SW 1271 (cell line): ENCODE measurements around the gene WASF1.
A peak's percentile ranks its signal among the peaks of the same experiment; 100 is the strongest.
"Not testable (repeated sequence)": the region's sequence is repeated elsewhere in the genome, so short reads cannot be mapped to it uniquely, and the experiment has no call there.

Experiments
- DNase-seq, 2 experiments: peaks; one replicate each; lab custom pipeline; 2025; lab: John Stamatoyannopoulos, UW

WASF1 gene

DNA sequence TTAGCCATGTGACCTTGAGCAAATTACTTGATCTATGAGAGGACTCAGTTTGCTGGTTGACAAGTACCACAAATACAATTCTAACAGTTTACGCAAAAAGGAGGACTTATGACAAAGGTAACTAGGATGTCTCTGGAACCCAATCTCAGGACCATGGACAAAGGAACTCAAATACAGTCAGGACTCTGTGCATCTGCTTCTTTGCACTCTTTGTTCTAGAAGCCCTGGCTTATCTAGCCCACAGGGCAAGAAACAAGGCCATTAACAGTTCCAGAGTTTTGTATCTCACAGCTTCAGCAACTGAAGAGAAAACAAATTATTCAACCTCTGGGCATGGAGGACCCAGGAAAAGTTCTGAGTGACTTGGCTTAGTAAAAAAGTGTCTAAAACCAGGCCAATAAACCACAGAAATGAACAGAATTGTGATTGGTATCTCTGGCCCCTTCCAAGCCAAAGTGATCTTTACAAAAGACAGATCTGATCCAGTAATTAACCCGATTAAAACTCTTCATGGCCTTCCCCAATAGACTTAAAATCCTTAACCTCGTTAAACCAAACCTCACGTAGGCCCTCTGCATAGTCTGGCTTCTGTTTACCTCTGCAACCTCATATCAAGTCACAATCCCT, 5.9 kb downstream of the WASF1 start:
- no peak for DNase-seq

DNA sequence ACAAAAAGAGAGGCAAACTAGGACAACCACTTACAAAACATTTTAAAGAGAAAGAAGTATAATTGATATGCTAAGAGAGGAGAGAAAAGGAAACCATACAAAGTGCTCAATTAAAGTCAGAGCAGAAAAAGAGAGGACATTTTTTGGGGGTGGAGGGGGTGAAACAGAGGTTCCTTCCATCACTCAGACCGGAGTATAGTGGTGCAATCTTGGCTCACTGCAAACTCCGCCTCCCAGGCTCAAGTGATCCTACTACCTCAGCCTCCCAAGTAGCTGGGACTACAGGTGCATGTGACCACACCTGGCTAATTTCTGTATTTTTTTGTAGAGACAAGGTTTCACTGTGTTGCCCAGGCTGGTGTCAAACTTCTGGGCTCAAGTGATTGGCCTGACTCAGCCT, 9.4 kb downstream of the WASF1 start:
- DNase-seq = no peak

- DNase-seq = no peak
Observed at GRCh38 chr6:110158479-110158878, 21.0 kb downstream of the WASF1 start.

GRCh38 chr6:110147870-110148269, 31.6 kb downstream of the WASF1 start:
- no peak for DNase-seq

GRCh38 chr6:110140650-110141049, 38.8 kb downstream of the WASF1 start:
- peak; percentile 9 to 10 for DNase-seq

DNA sequence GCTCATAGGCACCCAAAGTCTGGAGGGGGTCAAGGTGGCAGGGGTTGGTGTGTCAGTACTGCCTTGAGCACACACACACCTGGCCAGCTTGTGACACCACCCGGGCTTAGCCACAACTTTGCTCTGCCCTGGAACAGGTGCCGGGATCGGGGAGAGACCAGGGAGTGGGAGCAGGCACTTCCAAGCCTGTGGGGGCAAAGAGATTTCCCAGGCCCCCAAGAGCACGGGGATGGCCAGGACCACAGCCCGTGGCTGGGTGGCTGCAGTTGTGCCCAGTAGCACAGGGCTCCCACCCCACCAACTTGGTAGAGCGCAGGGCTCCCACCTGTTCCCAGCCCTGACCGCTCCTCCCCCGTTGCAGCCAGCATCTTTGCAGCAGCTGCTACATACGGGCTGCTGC, 40.4 kb downstream of the WASF1 start:
- DNase-seq = no peak

DNA sequence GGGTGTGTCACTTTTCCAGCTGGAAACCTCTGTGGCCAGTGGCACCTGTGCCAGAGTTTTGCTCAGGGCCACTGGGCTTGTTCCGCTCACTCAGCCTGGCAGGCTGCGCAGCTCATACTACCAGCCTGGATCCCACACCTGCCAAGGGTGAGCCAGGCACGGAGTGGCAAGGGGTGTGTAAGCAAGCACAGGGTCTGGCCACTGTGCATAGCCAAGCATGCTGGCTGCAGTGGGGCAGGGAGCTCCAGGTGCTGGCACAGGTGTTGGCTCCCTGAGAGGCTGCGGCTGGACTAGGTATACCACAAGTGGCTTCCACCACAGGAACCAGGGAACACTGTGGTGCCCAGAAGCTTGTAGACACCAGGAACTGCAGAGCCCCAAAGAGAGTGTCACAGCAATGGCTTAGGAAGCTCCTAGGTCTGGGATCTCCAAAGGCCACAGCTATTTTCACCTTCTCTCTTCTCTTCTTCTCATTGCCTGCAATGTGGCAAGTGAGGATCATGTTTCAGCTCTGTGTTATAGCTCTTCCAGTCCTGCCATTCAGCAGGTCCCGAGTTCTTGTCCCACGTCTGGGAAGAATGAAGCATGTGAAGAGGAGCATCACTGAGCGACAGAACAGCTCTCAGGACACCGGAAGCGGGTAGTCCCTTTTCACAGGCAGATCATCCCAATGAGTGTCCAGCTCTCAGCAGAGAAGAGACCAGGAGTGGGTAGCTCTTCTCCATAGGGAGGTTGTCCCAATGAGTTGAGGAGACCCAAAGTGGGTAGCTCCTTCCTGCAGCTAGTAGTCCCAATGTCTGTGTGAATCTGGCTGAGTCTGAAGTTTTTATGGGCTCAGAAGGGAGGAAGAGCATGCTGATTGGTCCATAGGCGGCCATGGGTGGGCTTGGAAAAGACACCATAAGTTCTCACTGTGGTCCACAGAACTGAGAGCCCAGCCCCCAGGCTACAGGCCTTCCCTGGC, 41.3 kb downstream of the WASF1 start:
- DNase-seq = no peak

DNA sequence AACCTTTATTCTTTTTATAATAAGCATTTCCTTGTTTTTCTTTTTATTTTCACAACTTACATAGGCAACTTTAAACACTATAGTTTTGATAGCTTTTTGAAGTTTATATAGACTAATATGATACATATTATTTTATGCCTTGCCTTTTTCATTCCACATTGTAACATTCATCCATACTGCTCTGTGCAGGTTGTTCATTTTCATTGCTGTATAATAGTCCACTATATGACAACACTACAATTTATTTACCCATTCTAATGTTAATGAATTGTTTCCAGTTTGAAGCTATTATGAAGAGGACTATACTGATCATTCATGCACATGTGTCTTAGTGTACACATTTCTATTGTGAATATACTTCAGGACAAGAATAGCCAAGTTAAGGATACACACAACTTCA, 49.1 kb downstream of the WASF1 start:
- no peak for DNase-seq

- DNase-seq = no peak
Observed at GRCh38 chr6:110128418-110128817, 51.1 kb downstream of the WASF1 start.

DNA sequence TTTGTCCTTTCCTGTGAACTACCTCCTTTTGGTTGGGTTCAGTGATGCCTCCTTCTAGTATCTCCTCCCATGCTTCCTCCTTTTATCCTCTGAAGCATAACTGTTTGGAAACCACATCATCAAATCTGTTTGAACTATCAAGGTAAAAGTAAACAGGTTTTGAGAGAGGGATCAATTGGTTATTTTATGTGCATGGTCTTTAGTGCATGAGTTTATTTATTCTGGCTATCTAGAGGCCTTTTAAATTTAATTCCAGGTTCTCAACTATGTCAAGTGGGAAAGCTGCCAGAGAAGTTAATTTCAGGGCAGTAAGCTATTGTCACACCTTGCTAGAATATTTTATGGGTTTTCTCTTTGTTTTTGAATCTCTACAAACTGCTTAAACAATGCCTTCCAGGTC, 54.1 kb downstream of the WASF1 start:
- no peak for DNase-seq

- DNase-seq = not testable (repeated sequence)
Observed at GRCh38 chr6:110121655-110122054, 57.8 kb downstream of the WASF1 start.

DNA sequence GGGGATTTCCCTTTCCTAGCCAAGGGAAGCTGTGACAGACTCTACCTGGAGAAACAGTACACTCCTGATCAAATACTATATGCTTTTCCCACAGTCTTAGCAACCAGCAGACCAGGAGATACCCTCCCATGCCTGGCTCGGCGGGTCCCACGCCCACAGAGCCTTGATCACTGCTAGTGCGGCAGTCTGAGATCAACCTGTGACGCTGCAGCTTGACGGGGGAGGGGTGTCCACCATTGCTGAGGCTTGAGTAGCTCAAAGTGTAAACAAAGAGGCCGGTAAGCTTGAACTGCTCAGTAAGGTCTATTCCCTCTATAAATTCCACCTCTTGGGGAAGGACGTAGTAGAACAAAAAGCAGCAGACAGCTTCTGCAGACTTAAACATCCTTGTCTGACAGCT, 63.2 kb downstream of the WASF1 start:
- DNase-seq = no peak

- no peak for DNase-seq
Observed at GRCh38 chr6:110114004-110114403, 65.5 kb downstream of the WASF1 start.

DNA sequence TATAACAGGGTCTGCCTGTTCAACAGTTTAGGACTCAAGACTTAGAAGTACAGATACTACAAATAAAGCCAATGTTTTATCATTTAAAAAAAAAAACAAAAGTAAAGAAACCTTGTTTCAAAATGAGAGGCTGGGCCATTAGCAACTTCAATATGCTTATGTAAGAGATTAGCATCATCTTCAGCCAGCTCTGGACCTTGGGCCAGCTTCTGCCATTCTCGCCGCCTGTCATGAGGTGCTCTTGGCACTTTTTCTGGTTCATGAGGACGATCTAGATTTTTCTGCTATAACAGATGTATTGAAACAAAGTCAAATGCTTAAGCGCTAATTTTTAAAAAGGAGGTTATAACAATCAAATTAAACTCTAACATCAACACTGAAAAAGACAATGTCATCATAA, 74.2 kb downstream of the WASF1 start:
- DNase-seq = no peak

GRCh38 chr6:110103260-110103659, 76.2 kb downstream of the WASF1 start:
- DNase-seq = no peak

- DNase-seq = no peak
Observed at GRCh38 chr6:110102411-110102810, 77.1 kb downstream of the WASF1 start.

DNA sequence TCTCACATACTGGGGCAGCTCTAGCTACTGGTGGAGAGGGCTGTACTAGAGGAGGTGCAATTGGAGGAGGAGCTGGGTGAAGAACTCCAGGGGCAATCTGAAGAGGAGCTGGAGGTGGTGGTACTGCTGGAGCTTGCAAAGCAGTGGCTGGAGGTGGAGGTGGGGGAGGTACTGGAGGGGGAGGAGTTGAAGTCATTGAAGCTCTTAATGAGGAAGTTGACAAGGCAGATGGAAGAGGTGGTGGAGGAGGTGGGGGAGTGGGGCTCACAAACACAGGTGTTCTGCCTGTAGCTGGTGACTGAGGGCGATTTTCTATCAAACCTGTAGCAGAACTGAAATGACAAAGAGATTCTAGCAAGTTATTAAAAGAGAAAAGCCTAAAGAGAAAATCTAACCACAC, 77.6 kb downstream of the WASF1 start:
- DNase-seq = no peak

DNA sequence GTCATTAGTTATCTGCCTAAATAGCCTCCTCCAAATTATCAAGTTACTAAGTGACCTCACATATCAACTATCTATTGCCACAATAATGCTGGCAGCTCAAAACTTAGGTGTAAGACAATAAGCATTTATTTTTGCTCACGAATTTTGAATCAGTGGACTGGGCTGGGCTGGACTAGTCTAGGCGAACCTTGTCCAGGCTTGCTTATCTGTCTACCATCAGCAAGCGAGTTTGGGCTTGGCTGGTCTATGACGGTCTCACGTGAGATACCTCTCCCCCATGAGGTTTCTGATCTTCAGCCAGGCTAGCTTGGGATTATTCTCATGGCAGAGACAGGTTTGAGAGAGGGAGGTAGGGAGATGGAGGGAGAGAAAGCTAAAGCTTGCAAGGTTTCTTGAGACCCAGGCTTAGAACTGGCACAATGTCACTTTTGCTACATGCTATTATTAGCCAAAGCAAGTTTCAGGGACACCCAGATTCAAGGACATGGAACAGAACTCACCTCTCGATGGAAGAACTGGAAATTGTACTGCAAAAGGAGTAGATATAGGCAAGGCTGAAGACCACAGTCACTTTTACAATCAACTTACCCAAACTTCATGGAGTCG, 80.9 kb downstream of the WASF1 start:
- no peak for DNase-seq

DNA sequence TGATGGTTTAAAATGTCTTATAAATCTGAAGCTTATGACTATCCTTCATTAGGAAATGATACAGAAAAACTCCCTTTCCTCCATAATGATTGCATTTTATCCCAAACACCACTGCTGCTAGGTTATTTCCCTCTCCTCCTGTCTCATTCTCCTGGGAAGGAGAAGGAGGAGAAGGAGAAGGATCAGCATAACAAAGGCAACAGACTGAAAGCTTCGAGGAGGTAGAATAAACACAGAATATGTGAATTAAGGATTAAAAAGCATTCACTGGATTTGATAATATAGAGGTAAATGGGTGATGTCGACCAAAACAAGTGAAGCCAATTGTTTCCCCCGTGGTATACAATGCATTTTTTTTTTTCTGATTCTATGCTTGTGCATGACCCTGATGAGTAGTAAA, 82.0 kb downstream of the WASF1 start:
- no peak for DNase-seq

- DNase-seq = no peak
Observed at GRCh38 chr6:110095935-110096334, 83.5 kb downstream of the WASF1 start.

GRCh38 chr6:110095101-110095500, 84.4 kb downstream of the WASF1 start:
- no peak for DNase-seq

GRCh38 chr6:110093981-110094380, 85.5 kb downstream of the WASF1 start:
- DNase-seq = no peak

GRCh38 chr6:110090876-110091275, 88.6 kb downstream of the WASF1 start:
- DNase-seq = no peak
